HEK293 (cell line): ENCODE results near the gene CTNNBL1.

Experiments used
- ZFHX2 ChIP-seq: fragments of 450-650 bp; formaldehyde crosslinking; conservative IDR thresholded peaks from 2 replicates; pipeline ENCODE4 v1.5.1; 2016; ENCODE audit warnings: missing biosample characterization, missing genetic modification characterization
- ZNF571 ChIP-seq: fragments of 450-650 bp; formaldehyde crosslinking; IDR thresholded peaks from 2 replicates; pipeline ENCODE4 v1.5.0; 2017; ENCODE audit warnings: missing biosample characterization, missing genetic modification characterization
- ZNF629 ChIP-seq: fragments of 450-650 bp; formaldehyde crosslinking; IDR thresholded peaks from 2 replicates; pipeline ENCODE4 v1.5.1; 2017; ENCODE audit warnings: missing biosample characterization, missing genetic modification characterization
- ZNF791 ChIP-seq: fragments of 450-650 bp; formaldehyde crosslinking; IDR thresholded peaks from 2 replicates; pipeline ENCODE4 v1.5.1; 2016; ENCODE audit warnings: missing biosample characterization, missing genetic modification characterization
- TF ChIP-seq, protein P1 (sequence below): fragments of 450-650 bp; formaldehyde crosslinking; IDR thresholded peaks from 2 replicates; pipeline ENCODE4 v1.5.1; 2016; ENCODE audit warnings: missing biosample characterization, missing genetic modification characterization
- TF ChIP-seq, protein P2 (sequence below): fragments of 450-650 bp; formaldehyde crosslinking; IDR thresholded peaks from 2 replicates; pipeline ENCODE4 v1.5.1; 2016; ENCODE audit warnings: missing biosample characterization, missing genetic modification characterization
- TF ChIP-seq, protein P3 (sequence below): fragments of 450-650 bp; formaldehyde crosslinking; IDR thresholded peaks from 2 replicates; pipeline ENCODE4 v1.5.1; 2016; ENCODE audit warnings: missing biosample characterization, missing genetic modification characterization, borderline replicate concordance

DNA sequence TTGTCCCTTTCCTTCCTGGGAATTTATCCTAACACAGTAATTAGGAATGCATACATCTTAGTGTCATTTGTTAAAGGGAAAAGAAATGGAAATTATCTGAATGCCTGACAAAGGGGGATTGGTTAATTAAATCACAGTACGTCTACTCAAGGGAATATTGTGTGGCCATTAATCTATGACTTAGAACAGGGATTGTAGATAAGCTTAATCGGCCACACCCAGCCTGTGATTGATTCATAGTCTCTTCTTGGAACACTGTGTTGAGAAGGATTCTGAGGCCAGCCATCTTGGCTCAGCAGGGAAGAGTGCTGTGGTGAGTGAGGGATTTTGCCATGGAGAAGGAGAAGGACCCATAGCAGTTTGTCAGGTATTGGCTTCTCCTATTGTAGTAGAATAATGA is 50.5 kb downstream of the CTNNBL1 start:
- no peak for TF ChIP-seq ZNF629 (tag by site-specific recombination)
- TF ChIP-seq, protein P1, sequence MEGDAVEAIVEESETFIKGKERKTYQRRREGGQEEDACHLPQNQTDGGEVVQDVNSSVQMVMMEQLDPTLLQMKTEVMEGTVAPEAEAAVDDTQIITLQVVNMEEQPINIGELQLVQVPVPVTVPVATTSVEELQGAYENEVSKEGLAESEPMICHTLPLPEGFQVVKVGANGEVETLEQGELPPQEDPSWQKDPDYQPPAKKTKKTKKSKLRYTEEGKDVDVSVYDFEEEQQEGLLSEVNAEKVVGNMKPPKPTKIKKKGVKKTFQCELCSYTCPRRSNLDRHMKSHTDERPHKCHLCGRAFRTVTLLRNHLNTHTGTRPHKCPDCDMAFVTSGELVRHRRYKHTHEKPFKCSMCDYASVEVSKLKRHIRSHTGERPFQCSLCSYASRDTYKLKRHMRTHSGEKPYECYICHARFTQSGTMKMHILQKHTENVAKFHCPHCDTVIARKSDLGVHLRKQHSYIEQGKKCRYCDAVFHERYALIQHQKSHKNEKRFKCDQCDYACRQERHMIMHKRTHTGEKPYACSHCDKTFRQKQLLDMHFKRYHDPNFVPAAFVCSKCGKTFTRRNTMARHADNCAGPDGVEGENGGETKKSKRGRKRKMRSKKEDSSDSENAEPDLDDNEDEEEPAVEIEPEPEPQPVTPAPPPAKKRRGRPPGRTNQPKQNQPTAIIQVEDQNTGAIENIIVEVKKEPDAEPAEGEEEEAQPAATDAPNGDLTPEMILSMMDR (tag by site-specific recombination), result no peak
- TF ChIP-seq ZFHX2, result no peak
- TF ChIP-seq, protein P2, sequence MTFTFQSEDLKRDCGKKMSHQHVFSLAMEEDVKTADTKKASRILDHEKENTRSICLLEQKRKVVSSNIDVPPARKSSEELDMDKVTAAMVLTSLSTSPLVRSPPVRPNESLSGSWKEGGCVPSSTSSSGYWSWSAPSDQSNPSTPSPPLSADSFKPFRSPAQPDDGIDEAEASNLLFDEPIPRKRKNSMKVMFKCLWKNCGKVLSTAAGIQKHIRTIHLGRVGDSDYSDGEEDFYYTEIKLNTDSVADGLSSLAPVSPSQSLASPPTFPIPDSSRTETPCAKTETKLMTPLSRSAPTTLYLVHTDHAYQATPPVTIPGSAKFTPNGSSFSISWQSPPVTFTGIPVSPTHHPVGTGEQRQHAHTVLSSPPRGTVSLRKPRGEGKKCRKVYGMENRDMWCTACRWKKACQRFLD (tag by site-specific recombination), result no peak
- no peak for TF ChIP-seq ZNF791 (tag by site-specific recombination)
- TF ChIP-seq, protein P3, sequence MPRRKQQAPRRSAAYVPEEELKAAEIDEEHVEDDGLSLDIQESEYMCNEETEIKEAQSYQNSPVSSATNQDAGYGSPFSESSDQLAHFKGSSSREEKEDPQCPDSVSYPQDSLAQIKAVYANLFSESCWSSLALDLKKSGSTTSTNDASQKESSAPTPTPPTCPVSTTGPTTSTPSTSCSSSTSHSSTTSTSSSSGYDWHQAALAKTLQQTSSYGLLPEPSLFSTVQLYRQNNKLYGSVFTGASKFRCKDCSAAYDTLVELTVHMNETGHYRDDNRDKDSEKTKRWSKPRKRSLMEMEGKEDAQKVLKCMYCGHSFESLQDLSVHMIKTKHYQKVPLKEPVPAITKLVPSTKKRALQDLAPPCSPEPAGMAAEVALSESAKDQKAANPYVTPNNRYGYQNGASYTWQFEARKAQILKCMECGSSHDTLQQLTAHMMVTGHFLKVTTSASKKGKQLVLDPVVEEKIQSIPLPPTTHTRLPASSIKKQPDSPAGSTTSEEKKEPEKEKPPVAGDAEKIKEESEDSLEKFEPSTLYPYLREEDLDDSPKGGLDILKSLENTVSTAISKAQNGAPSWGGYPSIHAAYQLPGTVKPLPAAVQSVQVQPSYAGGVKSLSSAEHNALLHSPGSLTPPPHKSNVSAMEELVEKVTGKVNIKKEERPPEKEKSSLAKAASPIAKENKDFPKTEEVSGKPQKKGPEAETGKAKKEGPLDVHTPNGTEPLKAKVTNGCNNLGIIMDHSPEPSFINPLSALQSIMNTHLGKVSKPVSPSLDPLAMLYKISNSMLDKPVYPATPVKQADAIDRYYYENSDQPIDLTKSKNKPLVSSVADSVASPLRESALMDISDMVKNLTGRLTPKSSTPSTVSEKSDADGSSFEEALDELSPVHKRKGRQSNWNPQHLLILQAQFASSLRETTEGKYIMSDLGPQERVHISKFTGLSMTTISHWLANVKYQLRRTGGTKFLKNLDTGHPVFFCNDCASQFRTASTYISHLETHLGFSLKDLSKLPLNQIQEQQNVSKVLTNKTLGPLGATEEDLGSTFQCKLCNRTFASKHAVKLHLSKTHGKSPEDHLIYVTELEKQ (tag by site-specific recombination), result no peak
- TF ChIP-seq ZNF571 (tag by site-specific recombination), result no peak
